Fibroblast of the conjunctiva (primary cell): Measurements from ENCODE around the gene TLN1.

Experiments
- DNase-seq: peaks from one replicate; pipeline ENCODE4 v3.0.0-alpha.2; 2010; ENCODE audit warnings: low read depth

Gene TLN1

GRCh38 chr9:35705372-35705771 is 26.6 kb downstream of the TLN1 start:
- no peak for DNase-seq

GRCh38 chr9:35703906-35704672 is 27.9 kb downstream of the TLN1 start:
- no peak for DNase-seq

DNA sequence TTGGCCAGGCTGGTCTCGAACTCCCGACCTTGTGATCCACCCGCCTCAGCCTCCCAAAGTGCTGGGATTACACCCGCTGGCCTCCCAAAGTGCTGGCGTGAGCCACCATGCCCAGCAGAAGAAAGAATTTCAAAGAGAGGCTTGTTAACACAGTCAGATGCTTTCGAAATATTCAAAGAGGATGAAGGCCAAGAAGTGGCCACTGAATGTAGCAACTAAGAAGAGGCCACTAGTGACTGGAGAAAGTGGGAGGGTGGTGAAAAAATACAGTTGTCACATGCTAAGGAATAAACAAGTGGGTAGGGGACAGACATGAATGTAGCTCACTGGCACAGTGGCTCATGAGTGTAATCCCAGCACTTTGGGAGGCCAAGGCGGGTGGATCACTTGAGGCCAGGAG is 29.3 kb downstream of the TLN1 start:
- no peak for DNase-seq

GRCh38 chr9:35700942-35701341 is 31.1 kb downstream of the TLN1 start:
- no peak for DNase-seq

DNA sequence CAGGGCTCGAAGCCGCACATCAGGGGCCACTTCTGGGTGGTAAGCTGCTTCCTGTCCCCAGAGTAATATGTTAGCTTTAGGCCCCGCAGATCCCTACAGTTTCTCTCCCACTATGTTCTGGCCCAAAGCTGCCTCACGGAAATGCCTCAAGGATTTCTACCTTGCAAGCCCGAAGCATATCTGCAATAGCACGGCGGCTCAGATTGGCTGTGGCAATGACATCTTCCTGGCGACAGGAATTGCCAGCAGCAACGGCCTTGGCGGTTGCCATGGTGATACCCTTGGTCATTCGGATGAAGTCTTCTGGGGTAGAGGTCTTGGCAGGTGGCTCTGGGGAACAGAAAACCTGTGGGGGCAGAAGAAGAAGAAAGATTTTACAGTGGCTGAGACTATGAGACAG is 32.0 kb downstream of the TLN1 start:
- no peak for DNase-seq

GRCh38 chr9:35698231-35698630 is 33.8 kb downstream of the TLN1 start:
- no peak for DNase-seq

- no peak for DNase-seq
Observed at GRCh38 chr9:35697486-35697885, 34.5 kb downstream of the TLN1 start.

GRCh38 chr9:35696520-35697215 is 35.3 kb downstream of the TLN1 start:
- no peak for DNase-seq

DNA sequence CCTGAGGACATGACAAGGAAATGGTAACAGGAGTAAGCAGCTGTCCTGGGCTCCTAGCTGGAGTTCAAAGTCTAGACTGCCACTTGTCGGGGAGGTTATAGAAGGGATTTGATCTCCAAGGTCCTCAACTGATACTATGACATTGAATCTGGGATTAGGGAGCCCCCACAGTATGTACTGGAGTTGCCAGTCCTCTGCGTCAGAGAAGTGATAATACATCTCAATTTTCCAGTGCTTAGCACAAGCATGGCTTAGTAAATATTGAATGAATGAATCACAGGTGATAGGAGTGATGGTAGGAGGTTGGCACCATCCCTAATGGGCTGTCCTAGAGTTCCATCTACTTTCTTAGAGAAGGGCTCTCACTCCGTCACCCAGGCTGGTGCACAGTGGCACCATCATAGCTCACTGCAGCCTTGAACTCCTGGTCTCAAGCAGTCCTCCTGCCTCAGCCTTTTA is 36.0 kb downstream of the TLN1 start:
- DNase-seq, result no peak

DNA sequence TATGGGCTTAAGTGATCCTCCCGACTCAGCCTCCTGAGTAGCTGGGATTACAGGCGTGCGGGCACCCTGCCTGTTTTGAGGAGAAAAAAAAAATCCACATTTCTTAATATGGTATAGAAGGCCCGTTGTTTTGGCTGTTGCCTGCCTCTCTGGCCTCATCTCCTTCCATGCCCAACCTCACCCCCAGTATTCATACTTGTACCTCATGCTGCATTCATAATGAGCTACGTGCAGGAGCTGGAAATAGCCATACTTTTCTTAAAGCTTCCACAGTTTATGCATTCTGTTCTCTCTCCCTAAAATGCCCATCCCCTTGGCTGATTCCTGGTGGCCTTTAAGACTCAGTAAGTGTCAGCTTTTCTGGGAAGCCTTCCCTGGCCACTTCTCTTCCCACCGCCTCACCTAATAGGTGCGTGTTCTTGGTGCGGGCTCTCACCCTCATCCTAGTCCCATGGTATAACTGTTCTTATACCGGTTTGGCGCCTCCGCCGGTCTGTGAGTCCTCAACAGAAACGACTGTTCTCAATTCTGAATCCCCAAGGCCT is 40.2 kb downstream of the TLN1 start:
- no peak for DNase-seq

- no peak for DNase-seq
Observed at GRCh38 chr9:35691334-35691650, 40.7 kb downstream of the TLN1 start.

GRCh38 chr9:35690614-35691333 is 41.2 kb downstream of the TLN1 start:
- DNase-seq, result peak; percentile 32

- no peak for DNase-seq
Observed at GRCh38 chr9:35690294-35690613, 41.7 kb downstream of the TLN1 start.

GRCh38 chr9:35689542-35690293 is 42.3 kb downstream of the TLN1 start, which contains the start of gene TPM2:
Gene TPM2 (minus strand): TSS chr9:35689925. CDS start chr9:35689817, 108 bp downstream.
- DNase-seq, result peak; percentile 65

GRCh38 chr9:35688558-35689541 is 43.1 kb downstream of the TLN1 start:
- peak; percentile 75 for DNase-seq

DNA sequence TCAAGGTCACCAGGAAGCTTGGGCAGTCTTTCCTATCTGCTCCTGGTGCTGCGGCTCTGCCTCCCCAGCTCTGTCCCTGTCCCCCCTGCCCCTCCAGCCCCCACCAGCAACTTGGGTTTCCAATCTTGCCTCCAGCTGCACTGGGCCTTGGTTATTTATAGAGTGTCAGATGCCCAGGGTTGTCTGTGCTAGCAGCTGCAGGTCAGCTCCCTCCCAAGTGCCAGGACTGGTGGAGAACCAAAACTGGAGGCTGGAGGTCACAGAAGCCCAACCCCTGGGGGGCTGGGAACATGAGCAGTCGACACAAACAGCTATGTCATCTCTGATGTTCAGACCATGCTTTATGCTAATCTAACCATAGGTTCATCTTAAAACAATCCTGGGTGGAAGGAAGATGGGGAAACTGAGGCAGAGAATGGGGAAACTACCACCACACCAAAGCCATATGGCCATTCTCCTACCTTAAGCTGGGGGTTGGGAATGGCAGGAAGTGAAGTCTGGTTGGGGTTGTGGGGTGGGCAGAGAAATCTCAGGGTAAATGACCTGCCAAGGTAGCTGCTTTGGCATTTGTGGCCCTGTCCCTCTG is 43.9 kb downstream of the TLN1 start:
- no peak for DNase-seq

- no peak for DNase-seq
Observed at GRCh38 chr9:35687306-35687705, 44.7 kb downstream of the TLN1 start.

DNA sequence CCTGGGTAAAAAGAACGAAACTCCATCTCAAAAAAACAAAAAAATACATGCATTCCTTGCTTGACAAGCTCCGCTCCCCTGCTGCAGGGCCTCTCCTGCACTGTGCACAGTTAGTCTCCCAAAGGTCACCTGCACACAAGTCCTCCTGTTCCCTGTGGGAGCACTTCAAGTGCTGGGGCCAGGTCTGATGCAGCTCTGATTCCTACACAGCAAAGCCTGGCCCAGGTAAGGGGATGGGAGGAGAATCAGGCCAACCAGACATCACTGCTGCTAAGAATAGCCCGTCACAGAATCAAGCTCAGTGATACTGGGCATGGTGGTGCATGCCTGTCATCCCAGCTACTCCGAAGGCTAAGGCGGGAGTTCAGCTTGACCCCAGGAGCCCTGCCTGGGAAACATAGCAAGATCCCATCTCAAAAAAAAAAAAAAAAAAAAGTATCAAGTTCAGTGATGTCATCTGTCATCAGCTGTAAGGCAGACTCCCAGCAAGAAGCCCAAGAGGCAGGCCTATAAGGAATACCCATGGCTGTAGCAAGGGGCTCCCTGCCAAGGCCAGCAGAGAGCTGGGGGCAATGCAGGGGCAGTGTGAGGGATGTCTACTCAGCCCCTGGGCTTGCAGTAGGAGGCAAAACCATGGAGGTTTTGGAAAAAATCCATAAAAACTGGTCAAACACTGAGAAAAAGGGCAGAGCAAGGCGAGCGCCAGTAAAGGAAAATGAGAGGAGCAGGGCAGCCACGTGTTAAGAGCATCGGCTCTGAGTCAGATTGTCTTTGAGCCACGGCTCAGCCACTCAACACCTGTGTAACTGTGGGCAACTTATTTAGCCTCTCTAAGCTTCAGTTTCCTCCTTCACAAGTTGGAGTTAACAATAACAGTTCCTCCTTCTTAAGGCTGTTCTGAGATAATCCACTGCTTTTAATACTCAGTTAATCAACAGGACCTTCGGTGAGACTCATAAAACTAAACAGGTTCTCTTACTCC is 45.5 kb downstream of the TLN1 start:
- DNase-seq, result peak; percentile 62

GRCh38 chr9:35685506-35685905 is 46.5 kb downstream of the TLN1 start:
- no peak for DNase-seq
